Stomach (tissue), 9 donors: ENCODE results near the gene PPEF1. TPM values are rescaled to one million over a fixed set of nuclear protein-coding genes. Genes with fewer than 3 reads are reported as not detected.
"Not testable (repeated sequence)": the region's sequence is repeated elsewhere in the genome, so short reads cannot be mapped to it uniquely, and the experiment has no call there.

Experiments
- DNase-seq, 2 donors: peaks; one replicate each; pipeline versions ENCODE4 v3.0.0 to v3.0.0-alpha.2; 2013 to 2019
- H3K27ac ChIP-seq, 5 donors: fragments of 200-600 bp in 4 of 5; sonication (generic) in 4 of 5; one replicate each; pipeline ENCODE4 v1.5.1; 2013 to 2019; ENCODE audit warnings: mild to moderate bottlenecking in 1 of 5, moderate library complexity in 1 of 5
- H3K27me3 ChIP-seq, 3 donors: fragments of 200-600 bp; sonication (generic); one replicate each; pipeline ENCODE4 v1.5.1; 2017 to 2019; ENCODE audit warnings: mixed run types in 1 of 3
- H3K36me3 ChIP-seq, 4 donors: fragments of 200-600 bp; sonication (generic); 1 replicate in 3 of 4; 2 replicates in 1 of 4; pipeline ENCODE4 v1.5.1; 2016 to 2019
- H3K4me1 ChIP-seq, 4 donors: fragments of 200-600 bp; sonication (generic); one replicate each; pipeline ENCODE4 v1.5.1; 2016 to 2019
- H3K4me3 ChIP-seq, 4 donors: fragments of 200-600 bp; sonication (generic) in 3 of 4; one replicate each; pipeline ENCODE4 v1.5.1; 2016 to 2019; ENCODE audit warnings: mild to moderate bottlenecking in 1 of 4
- H3K9me3 ChIP-seq, 4 donors: fragments of 200-600 bp; sonication (generic); one replicate each; pipeline ENCODE4 v1.5.1; 2016 to 2019
- EP300 ChIP-seq: sonication (generic); formaldehyde crosslinking; IDR thresholded peaks from one replicate; pipeline ENCODE4 v1.6.1; 2017; ENCODE audit warnings: antibody characterized with exemption
- POLR2A ChIP-seq, 4 donors: fragments of 450-650 bp; IDR thresholded peaks; one replicate each; pipeline ENCODE4 v1.6.1; 2016; ENCODE audit warnings: antibody characterized with exemption in 4 of 4, control low read depth in 2 of 4, mild to moderate bottlenecking in 1 of 4, moderate library complexity in 1 of 4
- POLR2AphosphoS5 ChIP-seq, 3 donors: sonication (generic); formaldehyde crosslinking; IDR thresholded peaks; one replicate each; pipeline ENCODE4 v1.6.1; 2016; ENCODE audit warnings: antibody characterized with exemption in 3 of 3
- WGBS, 5 donors: extraction: QIAGEN DNeasy Blood & Tissue Kit in 3 of 5; methylation state at CpG; one replicate each; pipeline versions ENCODE4 v1.1.5 to v1.1.7; 2013 to 2018; 5-methylcytosine and 5-hydroxymethylcytosine counted together
- intact Hi-C: fragments of 100-400 bp; cut with DNase I; formaldehyde crosslinking; loops from one replicate; pipeline ENCODE4 v1.15.1; 2023; ENCODE audit warnings: low total_unique reads
- polyA plus RNA-seq, 3 donors: library from polyadenylated mRNA; stranded (reverse); fragments of 200-250 nt; gene quantifications; one replicate each; pipeline ENCODE4 v1.2.3, GENCODE V29; 2013
- total RNA-seq, 5 donors: library from RNA; depleted of rRNA; stranded (reverse); fragments of >200 nt; gene quantifications; one replicate each; pipeline versions ENCODE4 v1.1.0 to v1.2.3, GENCODE V29; 2014 to 2016
- TF ChIP-seq, protein P1 (sequence below), 7 experiments: fragments of 450-650 bp in 4 of 7; fragments of 200-600 bp in 3 of 7; sonication (generic) in 3 of 7; IDR thresholded peaks; one replicate each; pipeline ENCODE4 v1.5.1; 2016 to 2019; ENCODE audit warnings: antibody characterized with exemption in 7 of 7, control low read depth in 2 of 7, mild to moderate bottlenecking in 1 of 7
- donor health status: healthy with polysubstance abuse.
- donor health status: Bipolar disorder and iron deficiency.
- donor health status: healthy.

Gene PPEF1
- total and polyA plus RNA-seq, 8 donors = 0.08 to 1.3 (median 0.22) TPM; not detected in 4

DNA sequence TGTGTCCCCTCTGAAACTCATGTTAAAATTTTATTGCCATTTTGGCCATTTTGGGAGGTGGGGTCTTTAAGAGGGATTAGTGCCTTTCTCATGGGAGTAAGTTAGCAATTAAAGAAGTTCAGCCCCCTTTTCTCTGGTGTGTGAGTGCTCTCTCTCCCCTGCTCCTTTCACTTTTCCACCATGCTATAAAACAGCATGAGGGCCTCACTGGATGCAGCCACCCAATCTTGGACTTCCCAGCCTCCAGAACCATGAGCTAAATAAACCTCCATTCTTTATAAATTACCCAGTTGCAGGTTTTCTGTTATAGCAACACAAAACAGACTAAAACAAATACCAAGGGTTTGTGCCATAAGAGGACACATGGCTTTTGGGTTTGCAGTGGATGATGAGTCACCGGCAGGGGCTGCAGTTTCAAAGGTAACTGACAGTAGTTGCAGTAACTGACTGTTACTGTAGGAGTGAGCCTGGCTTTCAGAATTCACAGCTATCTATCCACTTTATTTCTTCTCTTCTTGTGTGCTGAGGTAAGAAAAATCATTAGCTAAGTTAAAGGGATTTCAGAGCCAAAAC lies 121.5 kb downstream of the PPEF1 start:
- no peak overlapping the region for H3K27ac ChIP-seq
- H3K36me3 ChIP-seq = no peaks in the 10 kb centered on the region
- no peak for DNase-seq
- TF ChIP-seq, protein P1, sequence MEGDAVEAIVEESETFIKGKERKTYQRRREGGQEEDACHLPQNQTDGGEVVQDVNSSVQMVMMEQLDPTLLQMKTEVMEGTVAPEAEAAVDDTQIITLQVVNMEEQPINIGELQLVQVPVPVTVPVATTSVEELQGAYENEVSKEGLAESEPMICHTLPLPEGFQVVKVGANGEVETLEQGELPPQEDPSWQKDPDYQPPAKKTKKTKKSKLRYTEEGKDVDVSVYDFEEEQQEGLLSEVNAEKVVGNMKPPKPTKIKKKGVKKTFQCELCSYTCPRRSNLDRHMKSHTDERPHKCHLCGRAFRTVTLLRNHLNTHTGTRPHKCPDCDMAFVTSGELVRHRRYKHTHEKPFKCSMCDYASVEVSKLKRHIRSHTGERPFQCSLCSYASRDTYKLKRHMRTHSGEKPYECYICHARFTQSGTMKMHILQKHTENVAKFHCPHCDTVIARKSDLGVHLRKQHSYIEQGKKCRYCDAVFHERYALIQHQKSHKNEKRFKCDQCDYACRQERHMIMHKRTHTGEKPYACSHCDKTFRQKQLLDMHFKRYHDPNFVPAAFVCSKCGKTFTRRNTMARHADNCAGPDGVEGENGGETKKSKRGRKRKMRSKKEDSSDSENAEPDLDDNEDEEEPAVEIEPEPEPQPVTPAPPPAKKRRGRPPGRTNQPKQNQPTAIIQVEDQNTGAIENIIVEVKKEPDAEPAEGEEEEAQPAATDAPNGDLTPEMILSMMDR (IDR thresholded peaks at IDR 0.05) = no peak
- TF ChIP-seq POLR2AphosphoS5 (IDR thresholded peaks at IDR 0.05) (no peak), EP300 (no peak), POLR2A (IDR thresholded peaks at IDR 0.05) (no peak)
- intact Hi-C loops = no loop called here
- H3K9me3 ChIP-seq = peaks cover 0 to 10% (median 1%) of the 10 kb centered on the region in 4 donors
- H3K4me3 ChIP-seq = no peak overlapping the region
- WGBS, 5 donors = 78 to 97% (median 82%) methylated on average over 1 of the region's 1 CpG
- no peaks in the 10 kb centered on the region for H3K4me1 ChIP-seq
- H3K27me3 ChIP-seq = no peaks in the 10 kb centered on the region

DNA sequence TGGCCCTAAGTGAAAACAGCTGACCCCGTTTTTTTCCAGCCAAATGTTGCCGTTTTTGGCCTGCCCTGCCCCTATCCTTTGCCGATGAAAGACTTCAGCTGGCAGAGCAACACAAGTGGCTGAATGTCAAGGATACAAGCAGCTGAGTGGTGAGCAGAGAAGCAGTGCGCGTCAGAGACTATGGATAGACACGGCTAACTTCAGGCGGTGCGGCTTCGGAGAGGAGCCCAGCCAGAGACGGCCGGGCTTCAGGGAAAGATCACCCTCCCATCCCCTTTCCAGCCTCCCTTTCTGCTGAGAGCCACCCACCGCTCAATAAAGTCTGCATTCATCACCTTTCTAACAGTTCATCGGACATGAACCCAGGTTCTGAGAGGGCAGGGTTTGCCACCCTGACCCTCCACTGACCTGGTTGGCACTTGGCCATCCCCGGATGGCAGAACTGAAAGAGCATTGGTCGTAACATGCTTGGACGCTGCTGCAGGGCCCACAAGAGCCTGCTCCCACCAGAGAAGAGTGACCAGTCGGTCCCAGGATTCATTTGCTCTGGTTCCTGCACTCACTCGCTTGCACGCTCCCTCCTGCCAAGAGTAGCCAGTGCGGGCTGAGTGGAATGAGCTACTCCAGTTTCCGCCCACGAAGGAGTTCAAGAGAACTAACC lies 125.8 kb downstream of the PPEF1 start:
- no peaks in the 10 kb centered on the region for H3K27me3 ChIP-seq
- 68 to 80% (median 70%) methylated on average over 18 to 22 of the region's 22 CpGs for WGBS, 5 donors
- no peak overlapping the region for H3K4me3 ChIP-seq
- no peaks in the 10 kb centered on the region for H3K4me1 ChIP-seq
- H3K27ac ChIP-seq = peak overlapping the region in 1 of 5 donors; percentile 51
- TF ChIP-seq, protein P1 (IDR thresholded peaks at IDR 0.05) = no peak
- TF ChIP-seq POLR2A (IDR thresholded peaks at IDR 0.05) = no peak
- TF ChIP-seq EP300 = no peak
- TF ChIP-seq POLR2AphosphoS5 (IDR thresholded peaks at IDR 0.05) = no peak
- intact Hi-C loops = no loop called here
- H3K9me3 ChIP-seq = peaks cover 0 to 10% (median 1%) of the 10 kb centered on the region in 4 donors
- no peaks in the 10 kb centered on the region for H3K36me3 ChIP-seq
- peak in 1 of 2 donors; percentile 30 for DNase-seq

DNA sequence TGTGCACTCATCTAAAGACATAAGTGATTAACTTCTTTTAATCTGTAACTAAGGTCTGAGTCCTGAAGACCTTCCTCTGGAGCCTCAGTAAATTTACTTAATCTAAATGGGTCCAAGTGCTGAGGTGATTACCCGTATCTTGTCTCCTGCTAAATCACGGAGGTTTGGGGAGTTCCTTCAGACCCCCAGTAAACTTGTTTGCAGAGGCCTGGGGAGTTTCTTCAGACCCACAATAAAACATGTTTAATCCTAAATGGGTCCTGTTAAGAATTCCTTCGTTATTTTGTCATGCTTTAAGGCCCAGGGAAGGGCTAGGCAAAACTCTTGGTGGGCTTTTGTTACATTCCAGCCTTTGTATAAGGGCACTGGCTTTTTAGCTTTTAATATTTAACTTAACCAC lies 140.5 kb downstream of the PPEF1 start:
- 74 to 94% (median 75%) methylated on average over 3 of the region's 3 CpGs for WGBS, 5 donors
- H3K4me1 ChIP-seq, H3K27ac ChIP-seq, intact Hi-C loops, DNase-seq, H3K36me3 ChIP-seq, H3K27me3 ChIP-seq, H3K4me3 ChIP-seq: not testable (repeated sequence)
- peaks cover 0 to 11% (median 3%) of the 10 kb centered on the region in 4 donors for H3K9me3 ChIP-seq

DNA sequence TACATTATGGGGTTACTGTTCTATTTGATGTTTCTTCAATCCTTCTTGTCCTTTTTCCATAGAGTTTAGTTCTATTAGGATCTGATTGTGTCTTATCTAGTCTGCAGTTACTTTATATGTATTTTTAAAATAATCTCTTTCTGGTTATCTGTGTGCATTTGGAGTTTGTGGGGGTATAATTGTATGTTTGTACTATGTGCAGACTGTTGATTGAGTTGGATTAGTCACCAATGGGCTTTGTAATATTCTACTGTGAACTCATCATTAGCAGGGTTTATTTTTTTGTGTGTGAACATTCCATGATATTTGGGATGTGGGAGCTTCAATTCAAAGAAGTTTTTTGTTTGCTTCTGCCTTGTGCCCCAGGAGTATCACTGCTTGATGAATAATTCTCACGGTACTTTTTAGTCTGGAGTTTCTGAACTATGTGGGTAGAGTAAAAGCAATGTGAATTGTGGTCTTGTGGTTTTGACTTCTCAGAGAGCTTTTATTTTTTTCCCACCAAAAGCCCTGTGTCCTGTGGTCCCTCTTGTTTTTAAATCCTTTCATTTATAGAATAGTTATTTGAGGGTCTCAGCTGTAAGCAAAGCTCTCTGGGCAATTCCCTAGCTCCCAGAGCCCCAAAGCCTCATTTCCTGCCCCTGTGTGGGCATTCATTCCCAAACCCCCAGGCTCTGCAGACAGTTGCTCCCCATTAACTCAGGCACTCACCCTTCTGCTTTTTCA lies 148.6 kb downstream of the PPEF1 start:
- no peak overlapping the region for H3K27ac ChIP-seq
- TF ChIP-seq POLR2A (IDR thresholded peaks at IDR 0.05) (no peak), POLR2AphosphoS5 (IDR thresholded peaks at IDR 0.05) (no peak), EP300 (no peak)
- TF ChIP-seq, protein P1 (IDR thresholded peaks at IDR 0.05) = no peak
- H3K9me3 ChIP-seq = no peaks in the 10 kb centered on the region
- DNase-seq = no peak
- no peaks in the 10 kb centered on the region for H3K4me1 ChIP-seq
- intact Hi-C loops = no loop called here
- no peaks in the 10 kb centered on the region for H3K36me3 ChIP-seq
- no peak overlapping the region for H3K4me3 ChIP-seq
- WGBS, 5 donors = 29 to 75% (median 64%) methylated on average over 1 of the region's 1 CpG
- no peaks in the 10 kb centered on the region for H3K27me3 ChIP-seq
